Esophagus squamous epithelium (tissue), 5 donors: ENCODE measurements around the gene ANTXR2. TPM values are rescaled to one million over a fixed set of nuclear protein-coding genes. Genes with fewer than 3 reads are reported as not detected.

Experiments used
- DNase-seq: peaks from one replicate; lab custom pipeline; 2025; lab: John Stamatoyannopoulos, UW
- H3K27ac ChIP-seq, 4 donors: fragments of 200-600 bp; sonication (generic); one replicate each; pipeline ENCODE4 v1.5.1; 2016 to 2019; ENCODE audit warnings: mild to moderate bottlenecking in 1 of 4
- H3K27me3 ChIP-seq, 4 donors: fragments of 200-600 bp; sonication (generic); 1 replicate in 3 of 4; 2 replicates in 1 of 4; pipeline versions ENCODE4 v1.5.1 to v1.6.0; 2017 to 2021; ENCODE audit warnings: antibody characterized with exemption in 1 of 4
- H3K36me3 ChIP-seq, 3 donors: fragments of 200-600 bp; sonication (generic); one replicate each; pipeline ENCODE4 v1.5.1; 2016 to 2019
- H3K4me1 ChIP-seq, 3 donors: fragments of 200-600 bp; sonication (generic); one replicate each; pipeline ENCODE4 v1.5.1; 2017 to 2019
- H3K4me3 ChIP-seq, 4 donors: fragments of 200-600 bp; sonication (generic); 1 replicate in 3 of 4; 2 replicates in 1 of 4; pipeline ENCODE4 v1.5.1; 2016 to 2019; ENCODE audit warnings: mild to moderate bottlenecking in 2 of 4, moderate library complexity in 1 of 4
- H3K9me3 ChIP-seq, 3 donors: fragments of 200-600 bp; sonication (generic); one replicate each; pipeline ENCODE4 v1.5.1; 2016 to 2019
- POLR2A ChIP-seq, 4 donors: fragments of 450-650 bp; IDR thresholded peaks; one replicate each; pipeline ENCODE4 v1.6.1; 2017; ENCODE audit warnings: antibody characterized with exemption in 4 of 4, mild to moderate bottlenecking in 4 of 4, moderate library complexity in 3 of 4
- WGBS, 2 donors: methylation state at CpG; one replicate each; pipeline ENCODE4 v1.1.5; 2018; 5-methylcytosine and 5-hydroxymethylcytosine counted together
- intact Hi-C: fragments of 100-400 bp; cut with DNase I; formaldehyde crosslinking; loops from one replicate; pipeline ENCODE4 v1.15.0; 2022
- total RNA-seq, 4 donors: library from RNA; depleted of rRNA; stranded (reverse); fragments of >200 nt; gene quantifications; one replicate each; pipeline ENCODE4 v1.1.0, GENCODE V29; 2016
- TF ChIP-seq, protein P1 (sequence below), 6 experiments: fragments of 450-650 bp in 4 of 6; fragments of 200-600 bp in 2 of 6; sonication (generic) in 2 of 6; IDR thresholded peaks; one replicate each; pipeline ENCODE4 v1.5.1; 2016 to 2019; ENCODE audit warnings: antibody characterized with exemption in 6 of 6, mild to moderate bottlenecking in 4 of 6, moderate library complexity in 4 of 6
- donor health status: DM: yes; HTN: yes; CAD: no.

The ANTXR2 gene
- total RNA-seq, 4 donors from 2014 or later, result 1.6 to 60.3 (median 21.5) TPM

DNA sequence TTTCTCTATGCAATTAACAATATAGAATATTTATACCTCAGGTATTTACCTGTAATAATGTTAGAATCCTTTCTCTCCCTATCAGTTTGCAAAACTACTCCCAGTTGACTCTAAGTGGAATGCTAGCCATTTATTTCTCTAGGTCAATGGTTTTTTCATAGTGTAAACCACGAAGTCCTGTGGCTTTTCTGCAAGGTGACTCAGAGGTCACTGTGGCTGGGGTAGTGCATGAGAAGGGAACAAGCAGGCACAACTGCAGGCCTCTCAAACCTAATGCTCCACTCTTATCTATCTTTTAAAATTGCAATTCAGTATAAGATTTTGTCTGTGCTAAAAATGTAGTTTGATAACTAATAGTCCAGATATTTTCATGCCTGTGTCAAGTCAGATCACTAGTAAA lies 159.4 kb downstream of the ANTXR2 start:
- Histone ChIP-seq H3K9me3 (no peaks in the 10 kb centered on the region), H3K4me3 (no peak overlapping the region), H3K27me3 (no peaks in the 10 kb centered on the region), H3K36me3 (no peaks in the 10 kb centered on the region), H3K4me1 (no peaks in the 10 kb centered on the region), H3K27ac (no peak overlapping the region)
- no peak for TF ChIP-seq POLR2A (IDR thresholded peaks at IDR 0.05)
- TF ChIP-seq, protein P1, sequence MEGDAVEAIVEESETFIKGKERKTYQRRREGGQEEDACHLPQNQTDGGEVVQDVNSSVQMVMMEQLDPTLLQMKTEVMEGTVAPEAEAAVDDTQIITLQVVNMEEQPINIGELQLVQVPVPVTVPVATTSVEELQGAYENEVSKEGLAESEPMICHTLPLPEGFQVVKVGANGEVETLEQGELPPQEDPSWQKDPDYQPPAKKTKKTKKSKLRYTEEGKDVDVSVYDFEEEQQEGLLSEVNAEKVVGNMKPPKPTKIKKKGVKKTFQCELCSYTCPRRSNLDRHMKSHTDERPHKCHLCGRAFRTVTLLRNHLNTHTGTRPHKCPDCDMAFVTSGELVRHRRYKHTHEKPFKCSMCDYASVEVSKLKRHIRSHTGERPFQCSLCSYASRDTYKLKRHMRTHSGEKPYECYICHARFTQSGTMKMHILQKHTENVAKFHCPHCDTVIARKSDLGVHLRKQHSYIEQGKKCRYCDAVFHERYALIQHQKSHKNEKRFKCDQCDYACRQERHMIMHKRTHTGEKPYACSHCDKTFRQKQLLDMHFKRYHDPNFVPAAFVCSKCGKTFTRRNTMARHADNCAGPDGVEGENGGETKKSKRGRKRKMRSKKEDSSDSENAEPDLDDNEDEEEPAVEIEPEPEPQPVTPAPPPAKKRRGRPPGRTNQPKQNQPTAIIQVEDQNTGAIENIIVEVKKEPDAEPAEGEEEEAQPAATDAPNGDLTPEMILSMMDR (IDR thresholded peaks at IDR 0.05), result no peak
- DNase-seq, result no peak
- intact Hi-C loops, result no loop called here
- 7 to 18% methylated on average over 1 of the region's 1 CpG for WGBS, 2 donors

DNA sequence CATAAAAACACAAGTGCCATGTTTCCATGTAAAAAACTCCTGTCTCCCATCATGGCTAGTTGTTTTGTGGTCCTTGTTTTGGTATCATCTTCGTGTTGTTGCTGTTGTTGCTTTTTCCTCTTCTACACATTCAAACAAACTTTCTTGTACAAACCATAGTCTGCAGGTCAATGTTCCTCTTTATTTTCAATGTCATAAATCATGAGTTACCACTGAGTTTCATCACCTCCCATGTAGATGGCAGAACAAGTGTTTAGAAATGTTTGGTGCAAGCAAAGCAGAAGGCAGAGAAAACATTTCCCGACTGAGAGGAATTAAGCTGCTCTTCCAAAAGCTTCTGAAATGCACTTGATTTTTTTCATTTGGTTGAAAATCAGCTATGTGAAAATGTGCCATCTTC lies 166.0 kb downstream of the ANTXR2 start:
- 51 to 63% methylated on average over 2 of the region's 2 CpGs for WGBS, 2 donors
- H3K4me3 ChIP-seq, result no peak overlapping the region
- intact Hi-C loops, result no loop called here
- H3K27ac ChIP-seq, result no peak overlapping the region
- H3K27me3 ChIP-seq, result no peaks in the 10 kb centered on the region
- no peaks in the 10 kb centered on the region for H3K9me3 ChIP-seq
- H3K36me3 ChIP-seq, result peaks cover 0 to 21% (median 4%) of the 10 kb centered on the region in 3 donors
- no peaks in the 10 kb centered on the region for H3K4me1 ChIP-seq
- no peak for TF ChIP-seq POLR2A (IDR thresholded peaks at IDR 0.05)
- TF ChIP-seq, protein P1 (IDR thresholded peaks at IDR 0.05), result no peak
- no peak for DNase-seq

DNA sequence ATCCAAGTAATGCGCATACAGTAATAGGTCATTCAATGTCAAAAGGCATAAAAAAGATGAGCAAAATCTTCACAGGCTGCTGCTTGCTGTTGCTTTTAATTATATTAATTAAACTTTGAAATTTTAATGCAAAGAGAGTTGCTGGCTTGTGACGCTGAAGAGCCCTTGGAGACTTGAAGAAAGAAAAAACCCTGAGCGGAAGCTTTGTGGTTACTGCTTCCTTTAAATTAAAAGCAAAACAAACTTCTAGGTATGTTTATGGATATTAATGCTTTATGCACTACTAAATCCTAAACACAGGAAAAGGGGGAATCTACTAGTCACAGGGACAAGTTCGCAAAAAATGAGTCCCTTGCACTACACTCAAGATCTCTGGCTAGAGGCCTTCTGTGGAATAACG lies 166.7 kb downstream of the ANTXR2 start:
- no peaks in the 10 kb centered on the region for H3K9me3 ChIP-seq
- no peaks in the 10 kb centered on the region for H3K27me3 ChIP-seq
- peaks cover 0 to 21% (median 4%) of the 10 kb centered on the region in 3 donors for H3K36me3 ChIP-seq
- H3K4me3 ChIP-seq, result no peak overlapping the region
- no peaks in the 10 kb centered on the region for H3K4me1 ChIP-seq
- no peak overlapping the region for H3K27ac ChIP-seq
- intact Hi-C loops, result no loop called here
- TF ChIP-seq POLR2A (IDR thresholded peaks at IDR 0.05), result no peak
- TF ChIP-seq, protein P1 (IDR thresholded peaks at IDR 0.05), result no peak
- DNase-seq, result no peak
- 89 to 90% methylated on average over 5 of the region's 5 CpGs for WGBS, 2 donors

DNA sequence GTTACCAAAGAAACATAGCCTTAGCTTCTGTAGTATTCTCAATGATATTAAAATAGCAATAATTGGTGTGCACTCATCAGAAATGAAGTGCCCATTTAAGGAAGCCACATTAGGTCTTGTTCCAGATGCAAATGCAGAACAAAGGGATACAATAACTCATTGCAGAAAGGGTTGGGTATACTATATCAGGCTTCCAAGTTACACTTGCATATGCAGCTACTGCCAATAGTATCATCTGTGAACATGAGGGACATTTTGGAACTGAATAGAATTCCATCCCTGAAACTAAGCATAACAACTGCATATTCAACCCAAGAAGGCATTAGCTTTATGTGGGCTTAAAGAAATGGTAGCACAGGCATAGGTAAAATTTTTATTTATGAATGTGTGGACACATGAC lies 167.8 kb downstream of the ANTXR2 start:
- H3K4me1 ChIP-seq, result no peaks in the 10 kb centered on the region
- H3K9me3 ChIP-seq, result no peaks in the 10 kb centered on the region
- no peak for DNase-seq
- H3K4me3 ChIP-seq, result no peak overlapping the region
- intact Hi-C loops, result no loop called here
- H3K27ac ChIP-seq, result no peak overlapping the region
- no peaks in the 10 kb centered on the region for H3K27me3 ChIP-seq
- no peak for TF ChIP-seq POLR2A (IDR thresholded peaks at IDR 0.05)
- TF ChIP-seq, protein P1 (IDR thresholded peaks at IDR 0.05), result no peak
- H3K36me3 ChIP-seq, result peaks cover 0 to 21% (median 4%) of the 10 kb centered on the region in 3 donors

DNA sequence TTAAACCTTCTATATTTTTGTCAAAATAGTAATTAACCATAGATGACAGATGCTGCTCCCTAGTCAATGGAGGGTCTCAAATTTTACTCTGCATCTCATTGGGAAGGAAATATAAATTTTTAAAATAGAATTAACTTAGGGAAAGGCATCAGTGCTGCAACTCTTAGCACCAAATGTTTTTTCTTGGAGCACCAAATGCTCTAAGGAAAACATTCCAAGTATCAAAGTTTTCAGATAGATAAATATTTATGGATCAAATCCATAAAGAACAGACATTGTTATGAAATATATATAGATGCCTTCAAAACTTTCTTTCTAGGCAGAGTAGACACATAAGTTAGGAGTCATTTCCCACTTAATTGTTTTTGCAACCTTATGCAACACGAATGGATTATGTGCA lies 168.7 kb downstream of the ANTXR2 start:
- H3K9me3 ChIP-seq, result no peaks in the 10 kb centered on the region
- no peak overlapping the region for H3K4me3 ChIP-seq
- H3K36me3 ChIP-seq, result peaks cover 0 to 21% (median 4%) of the 10 kb centered on the region in 3 donors
- TF ChIP-seq POLR2A (IDR thresholded peaks at IDR 0.05), result no peak
- TF ChIP-seq, protein P1 (IDR thresholded peaks at IDR 0.05), result no peak
- no peaks in the 10 kb centered on the region for H3K4me1 ChIP-seq
- WGBS, 2 donors, result 74 to 77% methylated on average over 1 of the region's 1 CpG
- no peak for DNase-seq
- H3K27ac ChIP-seq, result no peak overlapping the region
- intact Hi-C loops, result no loop called here
- H3K27me3 ChIP-seq, result no peaks in the 10 kb centered on the region
